SK-N-MC (cell line): ENCODE measurements around the gene GASK1B.

ENCODE experiments used
- DNase-seq: peaks from one replicate; pipeline ENCODE4 v3.0.0-alpha.2; 2011; ENCODE audit warnings: low read depth, low spot score
- H3K27ac ChIP-seq: fragments of 200-600 bp; sonication (generic); 2 replicates; pipeline ENCODE4 v1.5.1; 2016; ENCODE audit warnings: mixed run types
- H3K36me3 ChIP-seq: fragments of 200-600 bp; sonication (generic); 2 replicates; pipeline ENCODE4 v1.6.1; 2017; ENCODE audit warnings: antibody characterized with exemption, low read length, mixed read lengths; ENCODE audit not compliant: insufficient read depth
- H3K4me3 ChIP-seq: fragments of 200-600 bp; sonication (generic); 2 replicates; pipeline ENCODE4 v1.5.1; 2016
- H3K9ac ChIP-seq: fragments of 200-600 bp; sonication (generic); 2 replicates; pipeline ENCODE4 v1.8.0; 2017; ENCODE audit warnings: mixed run types, mixed read lengths; ENCODE audit not compliant: insufficient read length
- H3K9me3 ChIP-seq: fragments of 200-600 bp; sonication (generic); 2 replicates; pipeline ENCODE4 v1.6.1; 2017; ENCODE audit warnings: low read depth, mild to moderate bottlenecking, antibody characterized with exemption, low read length, moderate library complexity, mixed read lengths
- EZH2 ChIP-seq: fragments of 200-600 bp; sonication (generic); IDR thresholded peaks from one replicate; pipeline ENCODE4 v1.6.1; 2017; ENCODE audit warnings: antibody characterized with exemption
- FOXP2 ChIP-seq: optimal IDR thresholded peaks from 2 replicates; pipeline ENCODE3; 2011; ENCODE audit warnings: mild to moderate bottlenecking, moderate library complexity; ENCODE audit not compliant: insufficient read depth; ENCODE audit errors: extremely low read length, control extremely low read depth
- POLR2AphosphoS5 ChIP-seq: IDR thresholded peaks from 2 replicates; pipeline ENCODE4 v1.6.1; 2012; ENCODE audit warnings: mild to moderate bottlenecking, low read depth, low read length, borderline replicate concordance

Gene GASK1B

GRCh38 chr4:158176776-158177175, 4.0 kb upstream of the GASK1B start:
- no peak overlapping the region for H3K9ac ChIP-seq
- no peaks in the 10 kb centered on the region for H3K36me3 ChIP-seq
- no peak for DNase-seq
- H3K9me3 ChIP-seq = no peaks in the 10 kb centered on the region
- H3K27ac ChIP-seq = no peak overlapping the region
- no peak for TF ChIP-seq POLR2AphosphoS5
- TF ChIP-seq FOXP2 = no peak
- no peak for TF ChIP-seq EZH2
- no peak overlapping the region for H3K4me3 ChIP-seq

- no peaks in the 10 kb centered on the region for H3K9me3 ChIP-seq
- no peak overlapping the region for H3K9ac ChIP-seq
- no peak for DNase-seq
- TF ChIP-seq POLR2AphosphoS5 = no peak
- no peak for TF ChIP-seq EZH2
- TF ChIP-seq FOXP2 = no peak
- H3K4me3 ChIP-seq = no peak overlapping the region
- H3K27ac ChIP-seq = no peak overlapping the region
- no peaks in the 10 kb centered on the region for H3K36me3 ChIP-seq
These were observed 3.3 kb upstream of the GASK1B start for GRCh38 chr4:158176108-158176507.

GRCh38 chr4:158170691-158171561, 1.9 kb downstream of the GASK1B start:
- DNase-seq = no peak
- H3K4me3 ChIP-seq = peak overlapping the region; percentile 77
- no peaks in the 10 kb centered on the region for H3K9me3 ChIP-seq
- H3K36me3 ChIP-seq = no peaks in the 10 kb centered on the region
- TF ChIP-seq FOXP2 (no peak), EZH2 (no peak), POLR2AphosphoS5 (no peak)
- no peak overlapping the region for H3K9ac ChIP-seq
- H3K27ac ChIP-seq = peak overlapping the region; percentile 61

DNA sequence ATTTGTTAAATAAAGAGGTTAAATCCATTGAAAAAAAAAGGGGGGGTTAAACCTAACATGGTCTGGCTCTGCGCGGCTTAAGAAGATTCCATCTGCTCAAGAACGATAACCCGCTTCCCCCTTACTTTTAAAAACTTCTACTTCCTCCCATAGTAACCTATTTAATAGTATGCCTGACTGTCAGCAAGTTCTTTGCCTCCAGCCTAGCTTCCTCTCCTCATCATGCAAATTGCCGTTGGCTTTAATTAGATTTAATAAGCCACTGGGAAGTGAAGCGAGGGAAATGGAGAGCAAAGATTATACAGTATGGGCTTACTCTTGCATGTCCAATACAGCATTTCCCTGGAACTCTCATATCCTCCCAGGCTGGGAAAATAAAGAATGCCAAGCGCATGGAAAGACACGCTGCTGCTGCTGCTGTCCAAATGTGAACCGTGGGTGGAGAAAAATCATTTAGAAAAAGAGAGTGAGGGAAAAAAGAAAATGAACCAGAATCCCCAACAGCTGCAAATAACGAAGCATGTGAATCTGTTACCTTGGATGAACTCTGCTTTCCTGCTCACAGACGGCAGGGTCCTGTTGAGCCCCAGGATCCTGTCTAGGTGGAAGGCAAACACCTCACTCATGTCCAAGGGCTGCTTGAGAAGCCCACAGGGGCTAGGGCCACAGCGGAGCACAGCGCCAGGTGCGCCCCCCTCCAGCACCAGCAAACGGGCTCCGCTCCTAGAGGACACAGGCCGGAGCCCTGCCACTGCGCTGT, 2.7 kb downstream of the GASK1B start:
- peak overlapping the region; percentile 40 for H3K9ac ChIP-seq
- DNase-seq = peak; percentile 69
- peak overlapping the region; percentile 61 for H3K27ac ChIP-seq
- H3K4me3 ChIP-seq = peak overlapping the region; percentile 75
- H3K9me3 ChIP-seq = no peaks in the 10 kb centered on the region
- TF ChIP-seq POLR2AphosphoS5 (0 out of 2 replicates have a peak, but pooled peaks have one; percentile 24), FOXP2 (no peak)
- no peaks in the 10 kb centered on the region for H3K36me3 ChIP-seq

GRCh38 chr4:158169506-158169905, 3.3 kb downstream of the GASK1B start:
- no peak for DNase-seq
- TF ChIP-seq FOXP2 (no peak), EZH2 (no peak), POLR2AphosphoS5 (no peak)
- Histone ChIP-seq H3K4me3 (peak overlapping the region; percentile 75), H3K27ac (peak overlapping the region; percentile 61), H3K9me3 (no peaks in the 10 kb centered on the region), H3K9ac (peak overlapping the region; percentile 40), H3K36me3 (no peaks in the 10 kb centered on the region)

GRCh38 chr4:158168606-158169005, 4.2 kb downstream of the GASK1B start:
- no peak overlapping the region for H3K9ac ChIP-seq
- H3K9me3 ChIP-seq = no peaks in the 10 kb centered on the region
- no peak overlapping the region for H3K27ac ChIP-seq
- H3K4me3 ChIP-seq = peak overlapping the region; percentile 75; the same call in 1 of the 2 replicates
- TF ChIP-seq POLR2AphosphoS5 (no peak), FOXP2 (no peak), EZH2 (no peak)
- no peak for DNase-seq
- H3K36me3 ChIP-seq = no peaks in the 10 kb centered on the region

DNA sequence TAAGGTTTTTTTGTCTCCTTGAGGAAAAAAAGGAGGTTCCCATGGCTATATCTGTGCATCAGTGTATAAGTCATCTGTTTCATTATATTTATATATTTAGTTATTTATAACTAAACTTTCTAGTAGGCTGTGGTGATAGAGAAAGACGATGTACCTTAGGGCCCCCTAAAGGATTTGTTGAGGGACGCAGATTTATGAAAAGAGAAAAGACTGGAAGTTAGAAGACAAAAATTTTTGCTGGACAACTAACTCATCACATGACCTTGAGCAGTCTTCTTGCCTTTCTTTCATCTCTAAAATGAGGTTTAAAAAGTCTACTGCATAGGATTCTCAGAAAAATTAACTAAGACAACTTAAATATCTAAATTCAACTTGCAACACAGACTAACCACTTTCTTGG, 6.1 kb downstream of the GASK1B start:
- H3K36me3 ChIP-seq = no peaks in the 10 kb centered on the region
- TF ChIP-seq FOXP2 (no peak), POLR2AphosphoS5 (no peak), EZH2 (no peak)
- no peak overlapping the region for H3K27ac ChIP-seq
- no peak overlapping the region for H3K9ac ChIP-seq
- H3K9me3 ChIP-seq = no peaks in the 10 kb centered on the region
- no peak overlapping the region for H3K4me3 ChIP-seq
- no peak for DNase-seq

GRCh38 chr4:158164768-158165213, 8.0 kb downstream of the GASK1B start:
- no peaks in the 10 kb centered on the region for H3K36me3 ChIP-seq
- no peak overlapping the region for H3K9ac ChIP-seq
- no peak overlapping the region for H3K4me3 ChIP-seq
- no peak overlapping the region for H3K27ac ChIP-seq
- H3K9me3 ChIP-seq = no peaks in the 10 kb centered on the region
- no peak for TF ChIP-seq FOXP2
- no peak for TF ChIP-seq EZH2
- TF ChIP-seq POLR2AphosphoS5 = no peak
- DNase-seq = no peak
